ENCODE data around the gene PDGFB.

DNA sequence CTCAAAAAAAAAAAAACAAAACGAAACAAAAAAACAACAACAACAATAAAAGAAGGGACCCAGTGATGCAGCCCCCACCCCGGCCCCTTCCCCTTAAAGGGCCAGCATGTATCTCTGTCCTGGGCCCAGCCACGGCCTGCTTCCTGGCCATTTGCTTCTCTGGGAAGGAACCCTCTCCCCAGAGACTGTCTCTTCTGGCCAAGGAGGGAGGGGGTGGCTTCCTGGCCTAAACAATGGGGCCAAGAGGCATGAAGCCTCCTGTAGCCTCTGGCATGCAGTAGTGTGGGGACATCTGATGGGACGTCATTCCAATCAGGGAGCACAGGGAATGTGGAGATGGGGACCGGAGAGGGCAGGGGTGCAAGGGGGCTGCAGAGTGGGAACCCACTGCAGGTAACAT is 25.5 kb upstream of the PDGFB start:
- no peak for TF ChIP-seq LEF1 (IDR thresholded peaks at IDR 0.05; ENCODE audit: borderline replicate concordance)
- no peak for TF ChIP-seq ZNF384 (IDR thresholded peaks at IDR 0.05)
- TF ChIP-seq BHLHE40 (IDR thresholded peaks at IDR 0.05; ENCODE audit: borderline replicate concordance), result no peak
- TF ChIP-seq FOXM1 (IDR thresholded peaks at IDR 0.05; ENCODE audit: borderline replicate concordance), result no peak
- no peak for TF ChIP-seq TARDBP (IDR thresholded peaks at IDR 0.05)
- TF ChIP-seq FOXA1 (IDR thresholded peaks at IDR 0.05), result no peak
- TF ChIP-seq SP1 (IDR thresholded peaks at IDR 0.05), result no peak
- TF ChIP-seq SUZ12 (IDR thresholded peaks at IDR 0.05), result no peak
- TF ChIP-seq ELF4 (IDR thresholded peaks at IDR 0.05), result no peak
- TF ChIP-seq L3MBTL2 (conservative IDR thresholded peaks at IDR 0.05), result no peak
- TF ChIP-seq ARNT (IDR thresholded peaks at IDR 0.05), result no peak
